Muscle layer of colon (tissue), 2 donors: Measurements from ENCODE around the gene TRIM17.

Source experiments
- H3K27ac ChIP-seq: one replicate; pipeline ENCODE4 v1.7.0; 2013; ENCODE audit warnings: low read depth, mild to moderate bottlenecking, low read length, moderate library complexity
- H3K27me3 ChIP-seq, 2 donors: one replicate each; pipeline ENCODE4 v1.7.0; 2013; ENCODE audit warnings: low read length in 2 of 2, mild to moderate bottlenecking in 2 of 2; ENCODE audit not compliant: insufficient read depth in 2 of 2, control insufficient read depth in 1 of 2
- H3K36me3 ChIP-seq: one replicate; pipeline ENCODE4 v1.7.0; 2013; ENCODE audit warnings: mild to moderate bottlenecking, low read length; ENCODE audit not compliant: insufficient read depth
- H3K4me1 ChIP-seq: one replicate; pipeline ENCODE4 v1.7.0; 2013; ENCODE audit warnings: mild to moderate bottlenecking, low read length; ENCODE audit not compliant: insufficient read depth
- H3K4me3 ChIP-seq, 2 donors: one replicate each; pipeline ENCODE4 v1.7.0; 2013; ENCODE audit warnings: low read length in 2 of 2, low read depth in 1 of 2, mild to moderate bottlenecking in 1 of 2, moderate library complexity in 1 of 2
- H3K9ac ChIP-seq: one replicate; pipeline ENCODE4 v1.7.0; 2013; ENCODE audit warnings: low read length
- H3K9me3 ChIP-seq: one replicate; pipeline ENCODE4 v1.7.0; 2013; ENCODE audit warnings: mild to moderate bottlenecking, low read length
- donor health status: abdominal sarcoma.
- donor health status: Adenocarcinoma of cecum.

TRIM17 gene

GRCh38 chr1:228367798-228368791, 48.6 kb downstream of the TRIM17 start:
- no peak overlapping the region for H3K9ac ChIP-seq
- H3K36me3 ChIP-seq, result no peaks in the 10 kb centered on the region
- peaks cover 0 to 35% of the 10 kb centered on the region in 2 donors for H3K27me3 ChIP-seq
- H3K4me1 ChIP-seq, result no peaks in the 10 kb centered on the region
- H3K4me3 ChIP-seq, result no peak overlapping the region
- H3K27ac ChIP-seq, result no peak overlapping the region
- no peaks in the 10 kb centered on the region for H3K9me3 ChIP-seq

- H3K4me3 ChIP-seq, result no peak overlapping the region
- H3K9ac ChIP-seq, result no peak overlapping the region
- H3K4me1 ChIP-seq, result no peaks in the 10 kb centered on the region
- H3K9me3 ChIP-seq, result no peaks in the 10 kb centered on the region
- H3K27ac ChIP-seq, result no peak overlapping the region
- no peaks in the 10 kb centered on the region for H3K36me3 ChIP-seq
- peaks cover 0 to 35% of the 10 kb centered on the region in 2 donors for H3K27me3 ChIP-seq
Measured at GRCh38 chr1:228366866-228367741, 49.6 kb downstream of the TRIM17 start.

GRCh38 chr1:228366062-228366865, 50.4 kb downstream of the TRIM17 start:
- Histone ChIP-seq H3K27ac (no peak overlapping the region), H3K4me1 (no peaks in the 10 kb centered on the region)

GRCh38 chr1:228365271-228366061, 51.2 kb downstream of the TRIM17 start:
- Histone ChIP-seq H3K27me3 (peaks cover 0 to 33% of the 10 kb centered on the region in 2 donors), H3K27ac (no peak overlapping the region), H3K9ac (no peak overlapping the region), H3K9me3 (no peaks in the 10 kb centered on the region), H3K36me3 (no peaks in the 10 kb centered on the region), H3K4me1 (no peaks in the 10 kb centered on the region), H3K4me3 (no peak overlapping the region)

More at GRCh38 chr1:228366062-228366865, 50.4 kb downstream of the TRIM17 start:
- Histone ChIP-seq H3K9ac (no peak overlapping the region), H3K27me3 (peaks cover 0 to 35% of the 10 kb centered on the region in 2 donors), H3K36me3 (no peaks in the 10 kb centered on the region), H3K9me3 (no peaks in the 10 kb centered on the region), H3K4me3 (no peak overlapping the region)

- H3K36me3 ChIP-seq, result no peaks in the 10 kb centered on the region
- no peak overlapping the region for H3K4me3 ChIP-seq
- H3K4me1 ChIP-seq, result no peaks in the 10 kb centered on the region
- no peak overlapping the region for H3K9ac ChIP-seq
- H3K9me3 ChIP-seq, result no peaks in the 10 kb centered on the region
- peaks cover 0 to 26% of the 10 kb centered on the region in 2 donors for H3K27me3 ChIP-seq
- no peak overlapping the region for H3K27ac ChIP-seq
Measured at GRCh38 chr1:228364706-228365213, 51.9 kb downstream of the TRIM17 start.

GRCh38 chr1:228364068-228364705, 52.5 kb downstream of the TRIM17 start:
- H3K4me1 ChIP-seq, result no peaks in the 10 kb centered on the region
- peaks cover 0 to 25% of the 10 kb centered on the region in 2 donors for H3K27me3 ChIP-seq
- H3K9me3 ChIP-seq, result no peaks in the 10 kb centered on the region
- no peak overlapping the region for H3K9ac ChIP-seq
- no peak overlapping the region for H3K4me3 ChIP-seq
- H3K36me3 ChIP-seq, result no peaks in the 10 kb centered on the region
- no peak overlapping the region for H3K27ac ChIP-seq

GRCh38 chr1:228363686-228364067, 53.0 kb downstream of the TRIM17 start:
- H3K27ac ChIP-seq, result no peak overlapping the region
- no peaks in the 10 kb centered on the region for H3K4me1 ChIP-seq
- peaks cover 0 to 25% of the 10 kb centered on the region in 2 donors for H3K27me3 ChIP-seq
- H3K9me3 ChIP-seq, result no peaks in the 10 kb centered on the region
- no peak overlapping the region for H3K9ac ChIP-seq
- H3K36me3 ChIP-seq, result no peaks in the 10 kb centered on the region
- H3K4me3 ChIP-seq, result no peak overlapping the region

GRCh38 chr1:228362884-228363450, 53.7 kb downstream of the TRIM17 start:
- Histone ChIP-seq H3K27me3 (peaks cover 0 to 19% of the 10 kb centered on the region in 2 donors), H3K4me3 (no peak overlapping the region), H3K9me3 (no peaks in the 10 kb centered on the region), H3K9ac (no peak overlapping the region), H3K36me3 (no peaks in the 10 kb centered on the region), H3K4me1 (no peaks in the 10 kb centered on the region), H3K27ac (no peak overlapping the region)

- Histone ChIP-seq H3K4me1 (no peaks in the 10 kb centered on the region), H3K27me3 (peaks cover 0 to 16% of the 10 kb centered on the region in 2 donors), H3K9ac (no peak overlapping the region), H3K27ac (no peak overlapping the region), H3K36me3 (no peaks in the 10 kb centered on the region), H3K4me3 (no peak overlapping the region), H3K9me3 (no peaks in the 10 kb centered on the region)
Measured at GRCh38 chr1:228362141-228362883, 54.3 kb downstream of the TRIM17 start.
